A673 (cell line): ENCODE measurements around the gene FMC1. TPM values are rescaled to one million over a fixed set of nuclear protein-coding genes. Genes with fewer than 3 reads are reported as not detected.
A peak's percentile ranks its signal among the peaks of the same experiment; 100 is the strongest.

Experiments
- BruUV-seq: library from RNA; stranded (reverse); fragments of 400-500 nt; replicated peaks from 2 replicates; lab custom pipeline; 2021; lab: Mats Ljungman, UMichigan
- CTCF ChIA-PET: fragments of 300-600 bp; sonication (Branson Sonifier 250); formaldehyde crosslinking; loops from one replicate; lab custom pipeline; 2022; ENCODE audit warnings: antibody characterized with exemption; lab: Charles Lee
- POLR2A ChIA-PET: fragments of 300-600 bp; sonication (Branson Sonifier 250); formaldehyde crosslinking; loops from one replicate; lab custom pipeline; 2022; ENCODE audit warnings: antibody characterized with exemption; ENCODE audit not compliant: low non-redundant PET; lab: Charles Lee
- DNase-seq: peaks from one replicate; pipeline ENCODE4 v3.0.0-alpha.2; 2015; ENCODE audit warnings: low spot score
- H3K27ac ChIP-seq: fragments of 200-600 bp; sonication (generic); 2 replicates; pipeline ENCODE4 v1.5.1; 2016; ENCODE audit warnings: mixed run types, low read depth, mild to moderate bottlenecking, mixed read lengths, antibody characterized with exemption, low read length; ENCODE audit not compliant: poor library complexity, severe bottlenecking
- H3K27me3 ChIP-seq: fragments of 200-600 bp; sonication (generic); replicated peaks from 2 replicates; pipeline ENCODE4 v1.6.1; 2017; ENCODE audit warnings: mixed run types, low read depth, mild to moderate bottlenecking, mixed read lengths, antibody characterized with exemption, low read length; ENCODE audit not compliant: insufficient read depth, poor library complexity
- H3K36me3 ChIP-seq: fragments of 200-600 bp; sonication (generic); 2 replicates; pipeline ENCODE4 v1.6.1; 2016; ENCODE audit warnings: mixed run types, mild to moderate bottlenecking, mixed read lengths, antibody characterized with exemption, low read length; ENCODE audit not compliant: insufficient read depth, poor library complexity, severe bottlenecking
- H3K4me1 ChIP-seq: fragments of 200-600 bp; sonication (generic); 2 replicates; pipeline ENCODE4 v1.6.1; 2017; ENCODE audit warnings: mixed run types, mild to moderate bottlenecking, mixed read lengths, antibody characterized with exemption, low read length; ENCODE audit not compliant: insufficient read depth, poor library complexity, severe bottlenecking
- H3K4me3 ChIP-seq: fragments of 200-600 bp; sonication (generic); 2 replicates; pipeline ENCODE4 v1.5.1; 2016; ENCODE audit warnings: low read depth, mixed run types, mild to moderate bottlenecking, mixed read lengths, low read length; ENCODE audit not compliant: poor library complexity, severe bottlenecking
- H3K9me3 ChIP-seq: fragments of 200-600 bp; sonication (generic); 2 replicates; pipeline ENCODE4 v1.6.1; 2016; ENCODE audit warnings: mixed run types, low read depth, mild to moderate bottlenecking, mixed read lengths, antibody characterized with exemption, low read length; ENCODE audit not compliant: poor library complexity, severe bottlenecking
- CTCF ChIP-seq: fragments of 300-800, 200-600 bp; sonication (generic); conservative IDR thresholded peaks from 2 replicates; pipeline ENCODE4 v1.5.1; 2017; ENCODE audit warnings: low read depth, mild to moderate bottlenecking, antibody characterized with exemption, low read length, moderate library complexity, mixed read lengths
- EZH2 ChIP-seq: fragments of 200-600 bp; sonication (generic); IDR thresholded peaks from 2 replicates; pipeline ENCODE4 v1.6.1; 2017; ENCODE audit warnings: borderline replicate concordance, low read depth, mild to moderate bottlenecking, mixed read lengths, antibody characterized with exemption, low read length; ENCODE audit not compliant: poor library complexity, severe bottlenecking
- intact Hi-C: fragments of 100-400 bp; cut with micrococcal nuclease; formaldehyde crosslinking; loops from one replicate; pipeline ENCODE4 v1.10.0; 2022; ENCODE audit not compliant: unreplicated experiment
- total RNA-seq: library from RNA; stranded (reverse); gene quantifications from 2 replicates; pipeline ENCODE4 v1.2.3, GENCODE V29; 2021

Gene FMC1
- total RNA-seq, 1 experiment from 2014 or later: 11.5 TPM

- Histone ChIP-seq H3K27ac (no peak overlapping the region), H3K36me3 (no peaks in the 10 kb centered on the region), H3K4me1 (peaks cover 4% of the 10 kb centered on the region), H3K4me3 (no peak overlapping the region), H3K9me3 (no peaks in the 10 kb centered on the region), H3K27me3 (no peaks in the 10 kb centered on the region)
- ChIA-PET CTCF (no interaction called here), POLR2A (no interaction called here)
- intact Hi-C loops: no loop called here
- DNase-seq: no peak
- BruUV-seq: no TSS peak
- TF ChIP-seq CTCF (no peak), EZH2 (no peak)
These were observed 2.1 kb upstream of the FMC1 start for GRCh38 chr7:139339025-139339424.

- Histone ChIP-seq H3K4me1 (peaks cover 4% of the 10 kb centered on the region), H3K27ac (peak overlapping the region; percentile 100), H3K9me3 (no peaks in the 10 kb centered on the region), H3K36me3 (no peaks in the 10 kb centered on the region), H3K27me3 (no peaks in the 10 kb centered on the region), H3K4me3 (peak overlapping the region; percentile 88)
- intact Hi-C loops: loop anchor here (2.0 kb wide), 1 partner anchor 19 kb away; the partner anchor contains the start of gene LUC7L2
- POLR2A ChIA-PET: interaction anchor here (0.7 kb wide), 1 partner anchor 55 kb away, joined by 3 read pairs; no protein-coding TSS in a partner anchor
- CTCF ChIA-PET: interaction anchor here (1.0 kb wide), 1 partner anchor 19 kb away, joined by 4 read pairs; no protein-coding TSS in a partner anchor
- TF ChIP-seq CTCF: no peak
- no peak for TF ChIP-seq EZH2
- DNase-seq: no peak
- BruUV-seq: no TSS peak
These were observed 1.5 kb upstream of the FMC1 start for GRCh38 chr7:139339698-139340036.

GRCh38 chr7:139340037-139340807, 915 bp upstream of the FMC1 start:
- no peaks in the 10 kb centered on the region for H3K36me3 ChIP-seq
- intact Hi-C loops: loop anchor here (2.0 kb wide), 1 partner anchor 19 kb away; the partner anchor contains the start of gene LUC7L2
- no peak for TF ChIP-seq EZH2
- peak; percentile 86 for TF ChIP-seq CTCF
- no peaks in the 10 kb centered on the region for H3K9me3 ChIP-seq
- ChIA-PET POLR2A (interaction anchor here (0.7 kb wide), 1 partner anchor 56 kb away, joined by 3 read pairs; no protein-coding TSS in a partner anchor), CTCF (interaction anchor here (1.0 kb wide), 1 partner anchor 19 kb away, joined by 4 read pairs; no protein-coding TSS in a partner anchor)
- H3K4me3 ChIP-seq: peak overlapping the region; percentile 88
- peak overlapping the region; percentile 100 for H3K27ac ChIP-seq
- peaks cover 4% of the 10 kb centered on the region for H3K4me1 ChIP-seq
- H3K27me3 ChIP-seq: no peaks in the 10 kb centered on the region
- peak; percentile 99 for DNase-seq
- no TSS peak for BruUV-seq
